Caki2 (cell line): ENCODE measurements around the gene SLC38A5. TPM values are rescaled to one million over a fixed set of nuclear protein-coding genes. Genes with fewer than 3 reads are reported as not detected.
"Not testable (repeated sequence)": the region's sequence is repeated elsewhere in the genome, so short reads cannot be mapped to it uniquely, and the experiment has no call there.

Experiments
- DNase-seq: peaks from one replicate; pipeline ENCODE4 v3.0.0-alpha.2; 2015; ENCODE audit warnings: low read depth
- in situ Hi-C: cut with HindIII; loops from 2 replicates; pipeline ENCODE4 v1.10.0; 2016; ENCODE audit warnings: low sequenced_read_pairs, low pct_unique_long_range_greater_than_20kb, mixed read lengths
- total RNA-seq: library from RNA; depleted of rRNA; stranded (reverse); fragments of >200 nt; shearing (Covaris generic); gene quantifications from 2 replicates; pipeline ENCODE4 v1.2.3, GENCODE V29; 2014; ENCODE audit warnings: low replicate concordance; rRNA removed

SLC38A5 gene
- total RNA-seq, 1 experiment from 2014 or later, result not detected

GRCh38 chrX:48447201-48447600, 22.9 kb downstream of the SLC38A5 start:
- in situ Hi-C loops, DNase-seq: not testable (repeated sequence)

DNA sequence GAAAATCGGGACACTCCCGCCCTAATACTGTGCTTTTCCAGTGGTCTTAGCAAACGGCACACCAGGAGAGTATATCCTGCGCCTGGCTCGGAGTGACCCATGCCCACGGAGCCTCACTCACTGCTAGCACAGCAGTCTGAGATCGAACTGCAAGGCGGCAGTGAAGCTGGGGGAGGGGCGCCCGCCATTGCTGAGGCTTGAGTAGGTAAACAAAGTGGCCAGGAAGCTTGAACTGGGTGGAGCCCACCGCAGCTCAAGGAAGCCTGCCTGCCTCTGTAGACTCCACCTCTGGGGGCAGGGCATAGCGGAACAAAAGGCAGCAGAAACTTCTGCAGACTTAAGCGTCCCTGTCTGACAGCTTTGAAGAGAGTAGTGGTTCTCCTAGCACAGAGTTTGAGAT, 36.3 kb downstream of the SLC38A5 start:
- in situ Hi-C loops, result not testable (repeated sequence)

DNA sequence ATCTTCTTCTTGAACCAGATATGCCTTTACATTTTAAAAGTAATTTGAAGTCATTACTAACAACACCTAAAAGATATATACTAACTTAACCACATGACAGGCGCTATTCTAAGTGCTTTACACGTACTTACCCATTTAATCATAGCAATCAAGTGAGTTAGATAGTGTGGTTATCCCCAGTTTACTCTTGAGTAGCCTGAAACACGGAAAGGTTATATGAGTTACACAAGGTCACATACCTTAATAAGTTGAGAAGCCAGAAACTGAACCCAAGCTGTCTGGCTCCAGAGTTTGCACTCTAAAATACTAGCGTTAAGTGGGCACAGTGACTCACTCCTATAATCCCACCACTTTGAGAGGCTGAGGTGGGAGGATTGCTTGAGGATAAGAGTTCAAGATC, 39.9 kb downstream of the SLC38A5 start:
- DNase-seq, in situ Hi-C loops: not testable (repeated sequence)

More for the DNA sequence above, 36.3 kb downstream of the SLC38A5 start:
- not testable (repeated sequence) for DNase-seq

DNA sequence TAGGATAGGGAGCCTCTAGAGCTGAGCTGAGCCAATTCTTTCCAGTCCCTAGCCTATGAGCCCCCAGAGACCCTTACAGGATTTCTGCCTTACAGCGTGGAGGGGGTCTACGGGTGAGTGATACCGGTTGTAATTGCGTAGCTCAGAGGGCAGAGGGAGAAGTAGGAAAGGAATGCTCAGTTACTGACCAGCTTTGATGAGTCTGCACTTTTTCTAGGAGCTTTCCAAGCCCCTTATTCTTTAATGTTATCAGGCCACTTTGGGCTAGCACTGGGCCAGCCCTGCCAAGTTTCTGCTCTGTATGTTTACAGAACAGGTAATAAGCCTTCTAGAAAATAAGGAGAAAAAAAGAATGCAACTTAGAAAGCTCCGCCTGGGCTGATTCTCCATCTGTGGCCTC, 40.5 kb downstream of the SLC38A5 start:
- in situ Hi-C loops, DNase-seq: not testable (repeated sequence)

- in situ Hi-C loops, DNase-seq: not testable (repeated sequence)
Observed at GRCh38 chrX:48427027-48427716, 42.9 kb downstream of the SLC38A5 start.

- in situ Hi-C loops, DNase-seq: not testable (repeated sequence)
Observed at GRCh38 chrX:48411860-48412259, 58.2 kb downstream of the SLC38A5 start, which contains the start of gene SSX4B. Gene SSX4B (minus strand): TSS chrX:48411960. CDS start chrX:48411372, 588 bp downstream.

Other genes with a start within 250 kb of the SLC38A5 start
- 0.51 and 1.2 TPM in 2 replicates for gene SSX1, start 214.9 kb downstream of the SLC38A5 start, total RNA-seq
- gene SSX3, start 113.6 kb downstream of the SLC38A5 start, total RNA-seq, result not detected in 2 replicates
- not detected in 2 replicates for gene SSX4, start 86.7 kb downstream of the SLC38A5 start, total RNA-seq
- gene SSX4B, start 58.3 kb downstream of the SLC38A5 start, total RNA-seq, result not detected in 2 replicates
- gene FTSJ1, start 5.9 kb upstream of the SLC38A5 start, total RNA-seq, result 126 and 139 TPM in 2 replicates
- gene PORCN, start 38.7 kb upstream of the SLC38A5 start, total RNA-seq, result 149 and 151 TPM in 2 replicates
- 66.8 and 118 TPM in 2 replicates for gene EBP, start 51.5 kb upstream of the SLC38A5 start, total RNA-seq
- gene TBC1D25, start 69.5 kb upstream of the SLC38A5 start, total RNA-seq, result 1.6 and 2.8 TPM in 2 replicates
- 143 and 168 TPM in 2 replicates for gene RBM3, start 104.2 kb upstream of the SLC38A5 start, total RNA-seq
- gene WDR13, start 127.2 kb upstream of the SLC38A5 start, total RNA-seq, result 70.4 and 125 TPM in 2 replicates
- 2.7 TPM in 1 of 2 replicates, not detected in the other for gene WAS, start 213.5 kb upstream of the SLC38A5 start, total RNA-seq
- gene SUV39H1, start 226.5 kb upstream of the SLC38A5 start, total RNA-seq, result 14.9 and 17.4 TPM in 2 replicates